Left colon (tissue), 2 donors: ENCODE measurements around the gene UPK2. TPM values are rescaled to one million over a fixed set of nuclear protein-coding genes. Genes with fewer than 3 reads are reported as not detected.
A peak's percentile ranks its signal among the peaks of the same experiment; 100 is the strongest.
"Not testable (repeated sequence)": the region's sequence is repeated elsewhere in the genome, so short reads cannot be mapped to it uniquely, and the experiment has no call there.

Source experiments
- ATAC-seq: fragments of 200-7000 bp; cut with Tn5 transposase; one replicate; pipeline ENCODE4 v1.9.1; 2020; ENCODE audit warnings: mild to moderate bottlenecking, moderate library complexity
- DNase-seq, 2 donors: peaks; one replicate each; pipeline ENCODE4 v3.0.0-alpha.2; 2020
- intact Hi-C, 2 donors: fragments of 100-400 bp; cut with DNase I in 1 of 2; cut with micrococcal nuclease in 1 of 2; formaldehyde crosslinking; loops; one replicate each; pipeline versions ENCODE4 v1.11.2 to v1.14.0; 2022; cut with DNase I, micrococcal nuclease
- total RNA-seq, 2 donors: library from RNA; stranded (reverse); fragmentation: NEBNext Ultra II Directional; extraction: Animal tissue kit (Norgen Biotek cat#: 25700); gene quantifications; one replicate each; pipeline ENCODE4 v1.2.1, GENCODE V29; 2021
- donor health status: DM: no; HTN: no; CAD: no.
- donor health status: DM: yes; HTN: yes; CAD: no.

UPK2 gene
- total RNA-seq, 2 donors from 2014 or later = not detected

DNA sequence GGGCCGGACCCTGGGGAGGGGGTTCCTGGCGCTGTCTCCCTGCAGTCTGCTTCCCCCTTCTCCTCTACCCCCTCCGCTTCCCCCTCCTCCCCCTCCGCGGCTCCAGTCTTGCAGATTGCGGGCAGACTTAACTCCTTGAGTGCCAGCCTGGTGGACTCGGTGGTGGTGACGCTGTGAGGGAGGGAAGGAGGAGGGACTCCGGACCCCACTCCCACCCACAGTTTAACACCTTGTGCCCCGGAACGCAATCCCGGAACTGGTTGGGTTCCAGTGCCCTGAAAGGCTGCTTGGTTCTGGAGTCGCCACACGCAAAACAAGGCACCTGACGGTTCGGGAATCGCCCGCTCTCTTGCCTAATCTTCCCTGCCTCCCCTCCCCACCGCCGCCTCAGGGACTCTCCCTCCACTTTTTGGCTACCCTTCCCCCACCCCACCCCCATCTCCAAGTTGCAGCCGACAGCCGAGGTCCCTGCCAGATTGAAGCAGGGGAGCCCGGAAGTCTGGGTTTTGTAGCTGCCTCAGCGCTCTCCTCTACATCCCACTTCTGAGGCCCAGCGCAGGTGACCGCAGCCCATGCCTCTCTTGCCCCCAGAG lies 26.5 kb upstream of the UPK2 start:
- intact Hi-C loops = loop anchor here in 1 of 2 donors (2.0 kb wide), 1 partner anchor 23 kb away; no protein-coding TSS in a partner anchor
- ATAC-seq (peak; percentile 57), DNase-seq (peak; percentile 89 to 92)

DNA sequence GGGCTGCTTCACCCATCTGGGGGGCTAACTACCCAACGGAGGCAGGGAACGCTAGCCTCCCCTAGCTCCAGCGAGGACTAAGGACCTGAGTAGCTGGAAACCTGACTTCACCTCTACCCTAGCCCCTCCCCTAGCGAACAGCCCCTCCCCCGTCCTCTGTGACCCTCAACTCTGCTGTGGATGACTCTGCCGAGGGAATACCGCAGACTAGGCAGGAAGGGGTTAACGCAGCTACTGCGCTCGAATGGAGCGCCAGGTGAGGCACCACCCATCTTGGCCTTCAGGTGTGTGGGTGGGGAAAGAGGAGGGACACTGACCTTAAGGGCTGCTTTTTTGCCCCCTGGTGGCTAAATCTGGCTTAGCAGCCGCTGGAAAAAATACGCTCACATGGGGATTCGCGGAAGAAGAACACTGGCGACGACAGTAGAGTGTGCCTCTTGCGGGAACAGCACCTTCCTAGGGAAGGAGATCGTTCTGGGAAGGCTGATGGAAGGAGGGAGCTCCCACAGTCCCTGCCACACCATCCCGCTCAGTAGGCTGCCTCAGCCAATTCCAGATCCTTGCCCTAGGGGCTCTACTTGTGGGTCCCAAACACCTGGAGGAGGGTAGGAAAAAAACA lies 25.9 kb upstream of the UPK2 start:
- peak; percentile 66 for ATAC-seq
- peak; percentile 93 for DNase-seq
- intact Hi-C loops = loop anchor here in 1 of 2 donors (2.0 kb wide), 1 partner anchor 23 kb away; no protein-coding TSS in a partner anchor

GRCh38 chr11:118931571-118931970 lies 24.5 kb upstream of the UPK2 start:
- intact Hi-C loops = loop anchor here in 1 of 2 donors (2.0 kb wide), 1 partner anchor 25 kb away; no protein-coding TSS in a partner anchor
- no peak for ATAC-seq
- DNase-seq = no peak

DNA sequence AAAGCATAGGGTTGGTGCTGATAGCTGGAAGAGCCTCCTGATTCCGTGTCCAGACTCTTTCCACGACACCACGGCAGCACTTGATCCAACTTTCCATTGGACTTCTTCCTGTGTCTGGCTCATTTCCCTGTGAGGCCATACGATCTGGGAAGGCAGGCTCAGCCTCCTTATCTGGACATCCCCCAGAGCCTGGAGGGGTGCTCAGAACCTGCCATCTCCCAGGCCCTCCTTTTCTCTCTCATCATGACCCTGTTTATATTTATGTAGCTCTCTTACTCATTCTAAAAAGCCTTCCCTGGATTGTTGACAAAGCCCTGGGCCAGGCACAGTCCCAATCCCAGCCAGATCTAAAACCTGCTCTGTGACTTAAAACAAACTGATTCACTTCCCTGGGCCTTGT lies 22.6 kb upstream of the UPK2 start:
- intact Hi-C loops = no loop called here
- ATAC-seq (no peak), DNase-seq (no peak)

- DNase-seq (no peak), ATAC-seq (no peak)
- intact Hi-C loops = loop anchor here in 1 of 2 donors (5.0 kb wide), 1 partner anchor 33 kb away; no protein-coding TSS in a partner anchor
These were observed 20.7 kb upstream of the UPK2 start for GRCh38 chr11:118935376-118935775.

DNA sequence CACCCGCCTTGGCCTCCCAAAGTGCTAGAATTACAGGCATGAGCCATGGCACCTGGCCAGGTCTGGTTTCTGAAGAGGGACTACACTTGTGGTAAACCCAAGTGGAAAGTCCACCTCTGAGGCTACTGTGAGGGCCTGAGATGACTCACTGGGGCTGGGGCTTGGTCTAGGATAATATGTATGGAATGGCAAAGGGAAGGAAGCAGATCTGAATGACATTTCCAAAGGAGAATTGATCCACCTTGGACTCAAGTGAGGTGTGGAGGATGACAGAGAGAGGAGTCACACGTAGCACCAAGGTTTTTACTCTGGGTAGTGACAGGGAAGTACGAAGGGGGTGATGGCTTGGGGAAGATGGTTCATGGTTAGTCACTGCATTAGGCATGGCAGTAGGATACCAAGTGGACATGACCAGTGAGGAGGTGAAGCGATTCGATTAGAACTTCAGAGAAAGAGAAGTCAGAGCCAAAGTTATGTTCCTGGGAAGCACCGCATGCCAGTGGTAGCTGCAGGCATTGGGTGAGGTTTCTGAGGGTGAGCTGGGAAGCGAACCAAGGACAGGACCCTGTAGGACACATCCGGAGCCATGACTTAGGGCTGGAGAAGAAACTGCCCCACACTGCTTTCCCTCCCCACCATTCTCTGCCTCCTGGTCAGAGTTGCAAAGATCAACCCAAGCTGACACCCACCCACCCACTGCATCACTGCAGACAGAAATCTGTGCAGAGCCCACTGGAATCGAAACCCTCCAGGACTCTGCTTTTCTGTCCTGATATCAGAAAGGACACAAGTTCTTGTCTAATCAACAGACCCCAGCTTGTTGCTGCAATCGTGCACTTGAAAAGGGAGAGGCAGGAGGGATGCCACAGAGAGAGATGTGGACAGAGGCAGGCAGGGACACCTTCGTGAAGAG lies 17.4 kb upstream of the UPK2 start:
- DNase-seq = no peak
- intact Hi-C loops = loop anchor here in 1 of 2 donors (5.0 kb wide), 1 partner anchor 36 kb away; no protein-coding TSS in a partner anchor
- peak; percentile 66 for ATAC-seq

DNA sequence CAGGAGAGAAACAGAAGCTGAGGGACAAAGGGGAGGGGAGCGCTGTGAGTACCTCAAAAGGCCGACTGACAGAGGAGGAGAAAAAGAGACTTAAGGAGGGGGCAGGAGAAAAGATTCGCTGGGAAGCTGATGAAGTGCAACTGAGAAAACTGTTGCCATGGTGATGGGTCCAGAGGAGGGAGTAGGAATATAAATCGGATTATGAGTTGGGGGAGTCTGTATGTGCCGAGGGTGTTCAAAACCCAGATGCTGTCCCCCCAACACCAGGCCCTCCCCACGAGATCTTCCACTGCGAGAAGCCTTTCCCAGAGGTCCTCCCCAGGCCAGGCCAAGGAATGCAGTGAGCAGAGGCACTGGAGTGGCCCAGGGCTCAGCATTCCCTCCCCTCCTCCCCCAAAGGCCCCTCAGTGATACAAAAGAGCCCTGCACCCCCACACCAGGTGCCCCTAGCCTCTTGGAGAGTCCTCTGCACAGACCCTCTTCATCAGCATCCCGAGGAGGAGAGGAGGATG lies 16.6 kb upstream of the UPK2 start:
- intact Hi-C loops = loop anchor here in 1 of 2 donors (5.0 kb wide), 1 partner anchor 37 kb away; no protein-coding TSS in a partner anchor
- ATAC-seq (no peak), DNase-seq (no peak)

GRCh38 chr11:118939953-118940598 lies 16.0 kb upstream of the UPK2 start:
- ATAC-seq (no peak), DNase-seq (no peak)
- intact Hi-C loops = loop anchor here in 1 of 2 donors (5.0 kb wide), 1 partner anchor 38 kb away; no protein-coding TSS in a partner anchor

GRCh38 chr11:118947091-118947490 lies 9.0 kb upstream of the UPK2 start:
- DNase-seq (no peak), ATAC-seq (no peak)
- intact Hi-C loops = no loop called here

DNA sequence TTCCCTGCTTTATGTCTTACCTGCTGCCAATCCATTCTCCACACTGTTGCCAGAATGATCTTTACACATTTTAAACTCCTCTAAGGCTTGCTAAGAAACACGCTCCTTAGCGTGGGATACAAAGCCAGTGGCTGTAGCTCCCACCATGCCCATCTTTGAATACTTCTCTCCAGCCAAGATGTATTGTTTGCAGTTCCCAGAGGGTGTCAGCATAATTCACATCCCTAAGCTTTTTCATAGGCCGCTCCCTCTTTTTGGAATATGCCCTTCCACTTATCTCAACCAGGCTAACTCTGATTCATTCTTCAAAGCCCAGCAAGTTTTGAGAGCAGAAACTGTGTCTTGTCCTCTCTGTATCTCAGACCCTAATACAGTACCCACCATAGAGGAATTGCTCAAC lies 8.1 kb upstream of the UPK2 start:
- intact Hi-C loops = no loop called here
- no peak for ATAC-seq
- no peak for DNase-seq

GRCh38 chr11:118953265-118953664 lies 2.8 kb upstream of the UPK2 start:
- intact Hi-C loops = loop anchor here in 1 of 2 donors (10.0 kb wide), 1 partner anchor 258 kb away; no protein-coding TSS in a partner anchor
- ATAC-seq = no peak
- DNase-seq = no peak

DNA sequence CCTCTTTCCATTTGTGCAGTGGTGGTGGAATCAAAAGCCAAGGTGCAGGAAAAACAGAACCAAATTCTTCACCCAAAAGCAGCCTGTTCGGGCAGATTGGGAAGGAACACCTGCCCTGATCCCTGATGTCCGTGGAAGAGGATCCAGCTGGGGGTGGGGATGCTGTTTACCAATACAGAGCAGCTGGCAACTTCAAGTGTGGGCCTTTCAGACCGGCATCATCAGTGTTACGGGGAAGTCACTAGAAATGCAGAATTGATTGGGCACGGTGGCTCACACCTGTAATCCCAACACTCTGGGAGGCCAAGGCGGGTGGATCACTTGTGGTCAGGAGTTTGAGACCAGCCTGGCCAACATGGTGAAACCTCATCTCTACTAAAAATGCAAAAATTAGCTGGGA lies 2.1 kb upstream of the UPK2 start:
- not testable (repeated sequence) for DNase-seq, ATAC-seq
- intact Hi-C loops = loop anchor here in 1 of 2 donors (10.0 kb wide), 1 partner anchor 259 kb away; no protein-coding TSS in a partner anchor

DNA sequence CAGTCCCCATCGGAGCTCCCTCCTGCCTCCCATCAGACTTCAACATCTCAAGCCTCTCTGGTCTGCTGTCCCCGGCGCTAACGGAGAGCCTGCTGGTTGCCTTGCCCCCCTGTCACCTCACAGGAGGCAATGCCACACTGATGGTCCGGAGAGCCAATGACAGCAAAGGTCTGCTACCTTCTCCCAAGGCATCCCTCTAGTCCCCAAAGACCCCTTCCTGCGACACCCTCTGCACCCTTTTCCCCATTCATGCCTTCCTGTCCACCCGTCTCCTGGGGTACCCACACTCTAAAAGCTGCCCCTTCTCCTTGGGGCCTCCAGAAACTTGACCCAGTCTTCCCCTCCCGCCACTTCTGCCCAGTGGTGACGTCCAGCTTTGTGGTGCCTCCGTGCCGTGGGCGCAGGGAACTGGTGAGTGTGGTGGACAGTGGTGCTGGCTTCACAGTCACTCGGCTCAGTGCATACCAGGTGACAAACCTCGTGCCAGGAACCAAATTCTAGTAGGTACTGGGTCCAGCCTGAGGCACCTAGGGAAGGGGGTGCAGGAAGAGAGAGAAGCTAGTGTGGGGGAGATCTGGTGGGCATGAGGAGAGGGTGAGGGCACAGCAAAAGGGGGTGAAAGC lies 860 bp downstream of the UPK2 start:
- DNase-seq = no peak
- intact Hi-C loops = loop anchor here (5.0 to 10.0 kb wide), 2 partner anchors 262 to 265 kb away; no protein-coding TSS in a partner anchor
- no peak for ATAC-seq

GRCh38 chr11:118957549-118957948 lies 1.5 kb downstream of the UPK2 start:
- intact Hi-C loops = loop anchor here (5.0 to 10.0 kb wide), 2 partner anchors 263 to 265 kb away; no protein-coding TSS in a partner anchor
- ATAC-seq (no peak), DNase-seq (no peak)

GRCh38 chr11:118957968-118958367 lies 1.9 kb downstream of the UPK2 start:
- no peak for DNase-seq
- ATAC-seq = no peak
- intact Hi-C loops = loop anchor here (5.0 to 10.0 kb wide), 2 partner anchors 263 to 266 kb away; no protein-coding TSS in a partner anchor

- no peak for DNase-seq
- ATAC-seq = no peak
- intact Hi-C loops = loop anchor here (5.0 to 10.0 kb wide), 2 partner anchors 264 to 266 kb away; no protein-coding TSS in a partner anchor
These were observed 2.5 kb downstream of the UPK2 start for GRCh38 chr11:118958577-118958976.

DNA sequence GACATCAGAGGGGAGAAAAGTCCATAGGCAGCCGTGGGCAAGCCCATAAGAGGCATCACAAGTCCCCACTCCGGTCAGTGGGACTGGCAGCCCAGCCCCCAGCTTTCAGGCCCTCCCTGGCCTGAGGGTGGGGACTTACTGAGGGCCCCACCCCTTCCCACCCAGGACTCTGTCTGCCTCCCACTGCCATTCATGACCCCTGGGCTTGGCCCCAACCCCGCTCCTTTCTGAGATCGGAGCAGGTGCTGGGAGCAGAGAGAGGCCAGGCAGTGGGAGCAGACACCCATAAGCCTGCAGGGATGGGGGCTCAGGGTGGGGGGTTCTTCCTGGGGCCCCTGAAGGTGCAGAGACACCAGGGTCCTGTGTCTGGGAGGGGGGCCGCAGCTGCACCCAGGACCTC lies 5.1 kb downstream of the UPK2 start:
- DNase-seq (no peak), ATAC-seq (no peak)
- intact Hi-C loops = no loop called here

DNA sequence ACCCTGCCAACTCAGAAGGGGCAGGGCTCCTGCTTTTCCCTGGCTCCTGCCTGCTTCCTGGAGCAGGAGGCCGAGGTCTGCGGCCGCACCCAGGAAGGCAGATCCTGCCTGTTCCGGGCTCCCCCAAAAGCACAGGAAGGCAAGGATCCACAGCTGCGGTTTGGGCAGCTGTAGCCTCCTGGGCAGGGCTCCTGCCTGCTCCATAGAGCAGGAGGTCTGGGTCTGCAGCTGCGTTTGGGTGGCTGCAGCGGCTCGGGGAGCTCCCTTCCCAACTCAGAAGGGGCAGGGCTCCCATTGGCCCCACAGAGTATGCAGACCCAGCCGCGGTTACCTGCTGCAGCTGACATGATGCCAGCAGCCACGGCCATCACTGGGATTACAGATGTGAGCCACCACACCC lies 5.5 kb downstream of the UPK2 start:
- peak in 1 of 2 donors; percentile 27 for DNase-seq
- intact Hi-C loops = no loop called here
- peak; percentile 83 for ATAC-seq
